GM18907 (cell line): ENCODE measurements around the gene CCDC60.

Experiments
- ATAC-seq: cut with Tn5 transposase; IDR thresholded peaks from one replicate; pipeline ENCODE4 v1.9.1; 2021; ENCODE audit warnings: mild to moderate bottlenecking, moderate library complexity; ENCODE audit not compliant: unreplicated experiment

The CCDC60 gene, protein sequence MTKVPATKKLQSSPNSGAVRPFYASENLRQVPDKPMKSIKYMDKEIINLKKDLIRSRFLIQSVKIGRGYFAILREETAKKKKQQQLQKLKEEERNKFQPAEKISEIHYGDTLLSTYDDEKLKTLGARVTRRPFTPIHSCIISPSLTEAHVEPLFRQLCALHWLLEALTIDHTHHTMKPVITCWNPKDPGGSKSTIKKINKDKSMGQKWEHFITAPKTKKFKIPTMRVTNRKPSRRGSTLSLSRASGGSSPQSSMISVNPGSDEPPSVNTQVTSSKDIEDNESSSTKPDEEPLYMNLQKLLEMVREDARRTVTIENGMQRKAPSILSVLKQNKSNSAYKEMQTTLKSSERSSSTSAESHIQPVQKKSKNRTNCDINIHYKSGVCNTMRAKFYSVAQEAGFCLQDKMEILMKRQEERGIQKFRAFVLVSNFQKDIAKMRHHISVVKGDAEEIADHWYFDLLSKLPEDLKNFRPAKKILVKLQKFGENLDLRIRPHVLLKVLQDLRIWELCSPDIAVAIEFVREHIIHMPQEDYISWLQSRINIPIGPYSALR

DNA sequence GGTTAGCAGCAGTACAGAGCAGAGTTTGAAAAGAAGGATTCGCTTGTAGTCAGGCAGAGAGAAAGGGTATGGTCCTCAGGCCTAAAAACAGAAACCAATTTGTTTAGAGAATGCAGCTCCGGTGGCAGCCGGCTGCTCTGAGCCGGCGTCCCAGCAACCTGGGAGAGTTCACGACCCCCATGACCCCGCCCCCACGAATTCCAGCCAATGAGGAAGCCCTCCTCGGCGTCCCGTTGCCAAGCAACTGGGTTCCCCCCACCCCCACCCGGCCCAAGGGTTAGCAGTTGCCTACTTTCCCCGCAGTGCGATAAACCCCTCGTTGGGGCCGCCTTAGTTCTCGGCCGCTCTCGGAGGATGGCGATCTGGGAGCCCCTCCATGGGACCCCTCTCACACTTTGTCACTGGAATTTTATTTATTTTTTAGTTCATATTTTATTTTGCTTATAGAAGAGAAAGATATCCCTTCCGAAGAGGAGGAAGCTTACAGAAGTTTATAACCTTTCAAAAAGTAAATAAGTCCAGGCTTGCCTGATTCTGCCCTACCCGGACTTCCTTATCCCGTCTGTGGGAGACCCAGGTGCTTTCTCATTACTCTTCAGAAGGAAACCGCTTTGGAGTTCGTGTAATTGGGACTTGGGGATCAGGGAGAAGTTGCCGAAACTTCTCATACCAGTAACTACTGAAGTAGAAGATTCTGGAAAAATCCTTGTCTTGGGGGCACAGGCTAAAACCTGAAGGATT lies at the start of gene CCDC60:
Gene CCDC60, plus strand, starts transcription at position 300 of the 741 bp plus-strand sequence. CDS start 448 bp downstream, outside the sequence.
- no peak for ATAC-seq

DNA sequence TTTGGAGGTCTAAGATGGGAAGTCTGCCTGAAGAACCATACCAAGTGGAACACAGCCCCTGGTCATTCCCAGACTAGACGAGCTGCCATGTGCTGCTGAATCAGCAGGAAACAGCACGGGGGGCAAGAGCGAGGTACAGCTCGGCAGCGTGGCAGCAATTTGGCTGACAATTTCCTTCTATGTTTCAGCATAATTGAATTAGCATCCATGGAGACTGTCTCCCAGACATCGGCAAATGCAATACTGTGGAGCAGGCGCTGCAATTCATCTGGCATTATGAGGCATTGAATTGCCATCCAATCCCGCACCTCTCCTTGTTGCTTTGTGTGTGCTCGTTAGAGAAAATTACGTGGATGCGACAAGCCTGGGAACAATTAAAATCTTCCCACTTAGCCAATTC lies 46.0 kb upstream of the CCDC60 start:
- no peak for ATAC-seq

- ATAC-seq, result no peak
Measured at GRCh38 chr12:119292893-119293630, 41.5 kb upstream of the CCDC60 start.

- no peak for ATAC-seq
Measured at GRCh38 chr12:119294211-119294610, 40.3 kb upstream of the CCDC60 start.

GRCh38 chr12:119296535-119296934 lies 38.0 kb upstream of the CCDC60 start:
- no peak for ATAC-seq

DNA sequence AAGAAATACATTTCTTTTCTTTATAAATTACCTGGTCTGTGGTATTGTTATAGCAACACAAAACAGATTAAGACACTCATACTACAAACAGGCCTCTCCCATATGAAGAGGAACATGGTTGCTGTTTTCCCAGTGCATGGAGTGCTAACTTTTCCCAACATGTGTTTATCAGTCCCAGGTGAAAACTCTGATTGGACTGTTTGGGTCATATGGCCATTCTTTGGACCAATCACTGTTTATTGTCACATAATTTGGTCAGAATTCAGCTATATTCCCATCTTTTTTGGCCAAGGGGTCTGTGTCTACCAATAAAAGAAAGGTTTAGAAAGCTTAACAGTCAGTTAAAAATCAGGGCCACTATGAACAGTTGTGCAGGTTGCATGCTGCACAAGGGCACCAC lies 35.4 kb upstream of the CCDC60 start:
- ATAC-seq, result no peak

- no peak for ATAC-seq
Measured at GRCh38 chr12:119301379-119301778, 33.1 kb upstream of the CCDC60 start.

DNA sequence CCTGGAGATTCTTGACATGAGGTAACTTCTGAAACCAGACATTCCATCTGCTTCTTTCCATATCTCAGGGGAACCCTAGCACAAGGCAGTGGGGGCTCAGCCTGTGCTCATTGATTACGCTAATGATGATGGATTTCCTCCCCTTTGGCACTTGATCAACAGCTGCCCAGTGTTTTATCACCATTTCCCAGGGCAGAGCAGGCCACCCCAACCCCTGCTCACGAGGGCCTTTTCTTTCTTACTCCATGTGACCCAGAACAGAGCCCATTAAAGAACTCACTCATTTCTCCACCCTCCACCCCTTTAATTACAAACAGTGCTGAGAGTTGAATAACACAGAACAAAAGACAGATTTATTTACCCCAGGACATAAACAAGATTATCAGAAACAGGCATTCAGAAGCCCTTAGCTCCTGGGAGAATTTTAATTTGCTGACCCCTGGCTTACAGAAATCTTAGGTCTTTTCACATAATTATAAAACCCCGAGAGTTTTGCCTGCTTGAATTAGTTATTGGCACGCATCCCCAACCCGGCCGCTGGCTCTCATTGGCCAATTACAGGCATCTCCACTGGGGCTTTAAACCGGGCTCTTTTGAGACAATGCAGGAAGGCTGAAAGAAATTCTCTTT lies 32.0 kb upstream of the CCDC60 start:
- no peak for ATAC-seq

DNA sequence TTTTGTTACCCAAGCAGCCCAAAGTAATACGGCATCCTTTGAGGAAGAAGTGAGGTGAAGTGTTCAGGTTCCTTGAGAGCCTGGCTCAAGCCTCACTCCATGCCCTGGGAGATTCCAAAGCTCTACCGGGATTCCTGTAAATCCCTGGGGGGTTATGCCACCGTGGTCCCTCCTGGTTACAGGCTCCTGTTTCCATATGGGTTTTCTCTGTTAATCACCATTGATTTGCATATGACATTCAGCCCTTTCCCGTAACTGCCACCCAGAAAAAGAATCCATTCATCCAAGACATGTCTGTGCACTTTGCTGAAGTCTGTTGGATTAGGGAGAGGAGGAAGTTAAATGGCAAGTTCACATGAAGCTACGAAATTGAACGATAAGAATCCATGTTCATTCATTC lies 27.9 kb upstream of the CCDC60 start:
- ATAC-seq, result no peak

- ATAC-seq, result no peak
Measured at GRCh38 chr12:119307747-119308146, 26.8 kb upstream of the CCDC60 start.

DNA sequence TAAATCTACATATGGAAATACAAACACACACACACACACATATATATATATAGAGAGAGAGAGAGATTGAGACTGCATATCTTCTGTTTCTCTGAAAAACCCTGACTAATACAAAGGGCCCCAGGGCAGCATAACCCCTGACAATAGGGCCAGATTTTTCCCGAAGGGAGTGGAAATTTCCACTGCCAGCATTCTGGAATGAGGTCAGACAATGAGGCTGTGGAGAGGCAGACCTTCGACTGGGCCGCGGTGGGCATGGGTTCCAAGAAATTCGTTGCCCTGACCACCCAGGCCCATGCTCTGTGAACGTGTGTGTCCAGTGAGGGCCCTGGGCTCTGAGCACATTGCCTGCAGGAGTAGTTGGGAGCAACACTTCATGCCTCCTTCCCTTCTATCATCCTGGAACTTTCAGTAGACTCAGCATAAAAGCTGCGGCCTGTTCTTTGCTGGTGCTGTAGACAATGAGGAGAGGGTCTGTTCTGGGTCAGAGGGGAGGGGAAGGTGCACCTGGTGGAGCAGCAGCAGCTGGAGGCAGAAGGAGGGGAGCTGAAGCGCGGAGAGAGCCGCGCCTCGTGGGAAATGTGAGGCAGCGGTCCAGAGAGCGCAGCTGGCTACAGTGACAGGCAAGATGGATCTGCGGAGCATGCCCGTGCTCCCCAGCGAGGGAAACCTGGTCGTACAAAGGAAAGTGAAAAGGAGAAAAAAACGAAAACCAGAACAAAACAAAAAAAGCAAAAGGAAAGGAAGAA lies 25.6 kb upstream of the CCDC60 start:
- no peak for ATAC-seq

- ATAC-seq, result no peak
Measured at GRCh38 chr12:119311878-119312277, 22.7 kb upstream of the CCDC60 start.

DNA sequence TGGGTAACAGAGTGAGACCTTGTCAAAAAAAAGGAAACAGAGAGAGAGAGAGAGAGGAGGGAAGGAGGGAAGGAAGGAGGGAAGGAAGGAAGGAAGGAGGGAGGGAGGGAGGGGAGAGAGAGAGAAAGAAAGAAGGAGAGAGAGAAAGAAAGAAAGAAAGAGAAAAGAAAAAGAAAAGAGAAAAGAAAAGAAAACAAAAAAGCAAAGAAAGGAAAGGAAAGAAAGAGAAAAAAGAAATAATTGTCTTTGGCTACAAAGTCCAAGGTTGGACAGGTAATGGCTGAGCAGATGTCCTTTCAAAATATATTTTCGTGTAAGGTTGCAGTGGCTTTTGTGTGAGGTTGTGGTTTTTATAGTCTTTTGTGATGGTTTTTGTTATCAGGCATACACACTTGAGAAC lies 21.6 kb upstream of the CCDC60 start:
- no peak for ATAC-seq

- ATAC-seq, result no peak
Measured at GRCh38 chr12:119314290-119314689, 20.2 kb upstream of the CCDC60 start.

DNA sequence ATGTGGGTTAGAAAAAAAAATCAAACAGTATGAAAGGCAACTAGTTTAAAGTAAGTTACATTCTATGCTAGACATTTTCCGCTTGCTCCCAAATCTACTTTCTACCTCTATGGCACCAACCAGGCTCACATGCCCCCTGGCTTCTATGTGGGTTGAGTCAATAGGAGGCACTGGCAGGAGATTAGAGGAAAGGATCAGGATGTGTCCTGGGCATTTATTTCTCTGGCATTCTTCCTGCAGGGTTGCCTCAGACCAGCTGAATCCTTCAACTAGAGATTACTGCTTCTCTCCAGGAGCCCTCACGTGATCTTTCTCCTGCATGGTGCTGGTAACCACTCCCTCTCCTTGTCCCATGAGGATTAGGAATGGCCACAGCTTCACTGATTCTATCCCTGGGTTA lies 14.9 kb upstream of the CCDC60 start:
- no peak for ATAC-seq

GRCh38 chr12:119320678-119321077 lies 13.9 kb upstream of the CCDC60 start:
- no peak for ATAC-seq

- no peak for ATAC-seq
Measured at GRCh38 chr12:119322301-119322723, 12.2 kb upstream of the CCDC60 start.

- ATAC-seq, result no peak
Measured at GRCh38 chr12:119325813-119326212, 8.7 kb upstream of the CCDC60 start.

DNA sequence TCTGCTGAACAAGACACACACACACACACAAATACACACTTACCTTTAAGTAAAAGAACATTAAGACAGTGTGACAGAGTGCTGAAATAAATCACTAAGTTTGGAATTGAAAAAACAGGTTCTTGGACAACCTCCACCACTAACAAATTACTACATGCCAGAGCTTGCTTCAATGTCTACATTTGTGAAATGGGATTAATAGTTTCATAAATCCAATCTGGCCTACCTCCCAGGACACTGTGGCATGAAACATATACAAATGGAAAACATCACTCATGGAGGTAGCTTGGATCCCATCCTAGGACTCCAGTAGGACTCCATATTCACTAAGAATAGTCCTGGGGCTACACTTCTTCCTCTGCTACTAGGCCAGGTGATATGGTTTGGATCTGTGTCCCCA lies 8.2 kb upstream of the CCDC60 start:
- ATAC-seq, result no peak

DNA sequence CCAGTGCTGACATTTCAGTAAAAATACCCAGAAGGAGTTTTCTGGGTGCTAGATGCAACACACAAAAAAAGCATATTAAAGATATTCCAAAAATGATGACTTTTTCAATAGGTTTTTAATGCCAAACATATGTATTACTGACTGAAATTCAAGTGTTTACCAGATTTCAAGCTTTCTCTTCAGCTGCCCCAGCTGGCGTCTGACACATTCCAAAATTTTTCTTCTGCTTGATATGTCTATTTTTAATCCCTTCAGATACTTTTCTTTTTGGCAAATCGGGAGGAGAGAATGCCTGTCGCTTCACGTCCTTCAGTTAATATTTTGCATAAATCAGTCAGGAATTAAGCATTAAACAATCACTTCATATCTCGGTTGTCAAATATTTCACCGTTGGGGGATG lies 7.1 kb upstream of the CCDC60 start:
- ATAC-seq, result no peak
